HEK293T (cell line): ENCODE results near the gene WDR37.

ENCODE experiments used
- ARNT ChIP-seq: fragments of 450-650 bp; IDR thresholded peaks from 2 replicates; pipeline ENCODE4 v1.6.1; 2017; ENCODE audit warnings: mild to moderate bottlenecking
- BHLHE40 ChIP-seq: fragments of 450-650 bp; IDR thresholded peaks from 2 replicates; pipeline ENCODE4 v1.6.1; 2016; ENCODE audit warnings: mild to moderate bottlenecking, moderate library complexity, borderline replicate concordance
- CTBP1 ChIP-seq: fragments of 450-650 bp; IDR thresholded peaks from 2 replicates; pipeline ENCODE4 v1.6.1; 2016; ENCODE audit warnings: borderline replicate concordance
- ELF4 ChIP-seq: fragments of 450-650 bp; IDR thresholded peaks from 2 replicates; pipeline ENCODE4 v1.6.1; 2017; ENCODE audit warnings: antibody characterized with exemption
- FOXA1 ChIP-seq: fragments of 450-650 bp; IDR thresholded peaks from 2 replicates; pipeline ENCODE4 v1.6.1; 2016; ENCODE audit warnings: mild to moderate bottlenecking
- FOXK2 ChIP-seq: fragments of 450-650 bp; IDR thresholded peaks from 2 replicates; pipeline ENCODE4 v1.6.1; 2016; ENCODE audit warnings: mild to moderate bottlenecking
- L3MBTL2 ChIP-seq: fragments of 450-650 bp; conservative IDR thresholded peaks from 2 replicates; pipeline ENCODE4 v1.6.1; 2016; ENCODE audit warnings: mild to moderate bottlenecking
- PKNOX1 ChIP-seq: fragments of 450-650 bp; IDR thresholded peaks from 2 replicates; pipeline ENCODE4 v1.6.1; 2016
- SP1 ChIP-seq: fragments of 450-650 bp; IDR thresholded peaks from 2 replicates; pipeline ENCODE4 v1.6.1; 2017
- SUZ12 ChIP-seq: fragments of 450-650 bp; IDR thresholded peaks from 2 replicates; pipeline ENCODE4 v1.6.1; 2016; ENCODE audit warnings: mild to moderate bottlenecking
- TARDBP ChIP-seq: fragments of 450-650 bp; IDR thresholded peaks from 2 replicates; pipeline ENCODE4 v1.6.1; 2016

- TF ChIP-seq BHLHE40 (no peak), FOXK2 (no peak), ELF4 (no peak), CTBP1 (no peak), FOXA1 (no peak), L3MBTL2 (no peak), SUZ12 (no peak), TARDBP (no peak), ARNT (no peak), PKNOX1 (no peak), SP1 (no peak)
Observed at GRCh38 chr10:1152386-1153250, 96.4 kb downstream of the WDR37 start.
